Upper lobe of left lung (tissue), 6 donors: ENCODE measurements around the gene FAM217A. TPM values are rescaled to one million over a fixed set of nuclear protein-coding genes. Genes with fewer than 3 reads are reported as not detected.

Experiments
- ATAC-seq, 2 donors: fragments of 200-7000 bp; cut with Tn5 transposase; one replicate each; pipeline ENCODE4 v1.9.1; 2022; ENCODE audit warnings: mild to moderate bottlenecking in 2 of 2, moderate library complexity in 2 of 2; ENCODE audit not compliant: low FRiP score in 2 of 2
- DNase-seq, 2 donors: peaks; one replicate each; pipeline ENCODE4 v3.0.0-alpha.2; 2019 to 2020
- H3K27ac ChIP-seq, 4 donors: fragments of 200-600 bp; sonication (generic); one replicate each; pipeline ENCODE4 v1.5.1; 2016 to 2019
- H3K27me3 ChIP-seq, 4 donors: fragments of 200-600 bp; sonication (generic); one replicate each; pipeline ENCODE4 v1.5.1; 2017 to 2019
- H3K36me3 ChIP-seq, 4 donors: fragments of 200-600 bp; sonication (generic); one replicate each; pipeline ENCODE4 v1.5.1; 2016 to 2019
- H3K4me1 ChIP-seq, 4 donors: fragments of 200-600 bp; sonication (generic); one replicate each; pipeline ENCODE4 v1.5.1; 2018 to 2019
- H3K4me3 ChIP-seq, 4 donors: fragments of 200-600 bp; sonication (generic); one replicate each; pipeline ENCODE4 v1.5.1; 2017 to 2019; ENCODE audit warnings: mild to moderate bottlenecking in 2 of 4, moderate library complexity in 1 of 4
- H3K9me3 ChIP-seq, 4 donors: fragments of 200-600 bp; sonication (generic); one replicate each; pipeline ENCODE4 v1.5.1; 2018 to 2019
- CTCF ChIP-seq, 6 experiments: fragments of 450-650 bp in 4 of 6; fragments of 200-600 bp in 2 of 6; sonication (generic) in 2 of 6; IDR thresholded peaks; one replicate each; pipeline ENCODE4 v1.5.1; 2016 to 2019; ENCODE audit warnings: antibody characterized with exemption in 6 of 6
- EP300 ChIP-seq, 4 donors: sonication (generic); formaldehyde crosslinking; IDR thresholded peaks; one replicate each; pipeline ENCODE4 v1.5.1; 2017; ENCODE audit warnings: antibody characterized with exemption in 4 of 4, control low read depth in 2 of 4
- POLR2A ChIP-seq, 4 donors: fragments of 450-650 bp; IDR thresholded peaks; one replicate each; pipeline ENCODE4 v1.5.1; 2016 to 2017; ENCODE audit warnings: antibody characterized with exemption in 4 of 4, mild to moderate bottlenecking in 2 of 4
- POLR2AphosphoS5 ChIP-seq, 2 donors: sonication (generic); formaldehyde crosslinking; IDR thresholded peaks; one replicate each; pipeline ENCODE4 v1.5.1; 2017; ENCODE audit warnings: antibody characterized with exemption in 2 of 2
- WGBS, 2 donors: methylation state at CpG; one replicate each; pipeline ENCODE4 v1.1.5; 2017 to 2018; 5-methylcytosine and 5-hydroxymethylcytosine counted together
- total RNA-seq, 6 donors: library from RNA; depleted of rRNA in 4 of 6; stranded (reverse); fragments of >200 nt in 4 of 6; gene quantifications; one replicate each; pipeline versions ENCODE4 v1.1.0 to v1.2.1, GENCODE V29; 2016 to 2021
- donor health status: DM: no; HTN: no; CAD: no; lungs with moderate emphysema.
- donor health status: DM: no; HTN: yes; CAD: no; lungs with severe emphysema.

The FAM217A gene
- total RNA-seq, 6 donors from 2014 or later, result not detected

GRCh38 chr6:4059115-4059777, 19.7 kb downstream of the FAM217A start:
- H3K27me3 ChIP-seq, result no peaks in the 10 kb centered on the region
- 75 to 79% methylated on average over 4 of the region's 4 CpGs for WGBS, 2 donors
- TF ChIP-seq POLR2A (IDR thresholded peaks at IDR 0.05) (no peak), EP300 (IDR thresholded peaks at IDR 0.05) (no peak), CTCF (IDR thresholded peaks at IDR 0.05) (no peak), POLR2AphosphoS5 (IDR thresholded peaks at IDR 0.05) (no peak)
- H3K27ac ChIP-seq, result no peak overlapping the region
- H3K9me3 ChIP-seq, result no peaks in the 10 kb centered on the region
- DNase-seq (no peak), ATAC-seq (no peak)
- H3K4me3 ChIP-seq, result no peak overlapping the region
- H3K4me1 ChIP-seq, result no peaks in the 10 kb centered on the region
- H3K36me3 ChIP-seq, result peaks cover 32 to 97% (median 68%) of the 10 kb centered on the region in 4 donors

DNA sequence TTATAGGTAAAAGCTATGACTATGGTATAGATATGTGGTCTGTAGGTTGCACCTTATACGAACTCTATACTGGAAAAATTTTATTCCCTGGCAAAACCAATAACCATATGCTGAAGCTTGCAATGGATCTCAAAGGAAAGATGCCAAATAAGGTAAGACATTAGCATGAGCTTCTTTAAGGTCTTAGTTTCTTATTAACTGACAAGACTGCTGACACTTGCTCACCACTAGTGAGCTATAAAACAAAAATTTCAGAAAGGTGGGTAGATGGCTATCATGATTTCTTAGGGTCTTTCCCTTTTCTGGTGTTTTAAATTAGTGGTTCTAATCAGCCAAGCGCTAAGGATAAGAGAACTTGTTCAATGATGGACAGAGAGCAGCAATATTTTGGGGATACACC, 21.9 kb downstream of the FAM217A start:
- no peaks in the 10 kb centered on the region for H3K4me1 ChIP-seq
- TF ChIP-seq POLR2A (IDR thresholded peaks at IDR 0.05), result no peak
- TF ChIP-seq EP300 (IDR thresholded peaks at IDR 0.05), result no peak
- no peak for TF ChIP-seq POLR2AphosphoS5 (IDR thresholded peaks at IDR 0.05)
- TF ChIP-seq CTCF (IDR thresholded peaks at IDR 0.05), result no peak
- no peaks in the 10 kb centered on the region for H3K9me3 ChIP-seq
- H3K27me3 ChIP-seq, result no peaks in the 10 kb centered on the region
- no peak overlapping the region for H3K27ac ChIP-seq
- WGBS, 2 donors, result 98 to 99% methylated on average over 2 of the region's 2 CpGs
- H3K4me3 ChIP-seq, result no peak overlapping the region
- ATAC-seq, result no peak
- H3K36me3 ChIP-seq, result peaks cover 29 to 97% (median 70%) of the 10 kb centered on the region in 4 donors
- no peak for DNase-seq

DNA sequence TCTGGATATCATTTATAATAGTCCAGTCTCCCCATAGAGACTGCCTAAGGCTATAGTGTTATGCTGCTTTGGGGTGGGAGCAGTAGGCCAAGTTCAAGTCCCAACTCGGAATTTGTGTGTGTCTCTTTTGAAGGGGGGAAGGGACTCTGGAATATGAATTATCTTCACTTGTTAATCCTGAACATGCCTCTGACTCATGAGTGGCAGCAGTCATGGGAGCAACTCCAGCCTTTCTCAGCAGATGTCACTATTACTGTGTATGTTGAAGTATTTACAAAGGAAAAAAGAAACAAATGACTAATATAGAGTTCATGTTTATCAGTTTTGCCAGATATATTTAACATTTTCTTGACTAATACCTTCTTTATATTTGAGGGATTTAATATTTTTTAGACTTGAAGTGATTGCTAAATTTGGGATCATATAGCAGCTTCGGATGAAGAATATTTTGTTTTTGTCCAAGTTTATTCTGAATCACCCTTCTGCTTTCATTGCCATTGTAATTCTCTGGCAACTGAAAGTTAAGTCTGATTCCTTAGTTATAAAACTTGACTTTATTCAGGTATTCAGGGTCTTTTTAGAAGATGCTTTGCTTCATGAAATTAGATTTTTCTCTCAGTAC, 23.4 kb downstream of the FAM217A start:
- Histone ChIP-seq H3K27ac (no peak overlapping the region), H3K9me3 (no peaks in the 10 kb centered on the region), H3K4me1 (no peaks in the 10 kb centered on the region), H3K36me3 (peaks cover 32 to 97% (median 70%) of the 10 kb centered on the region in 4 donors), H3K27me3 (no peaks in the 10 kb centered on the region), H3K4me3 (no peak overlapping the region)
- peak in 3 of 6 experiments; percentile 13 to 21 (median 18) for TF ChIP-seq CTCF (IDR thresholded peaks at IDR 0.05)
- TF ChIP-seq EP300 (IDR thresholded peaks at IDR 0.05), result no peak
- peak in 1 of 2 donors; percentile 43 for ATAC-seq
- 70 to 73% methylated on average over 2 of the region's 2 CpGs for WGBS, 2 donors
- no peak for DNase-seq

GRCh38 chr6:4049246-4049645, 29.7 kb downstream of the FAM217A start:
- no peaks in the 10 kb centered on the region for H3K27me3 ChIP-seq
- no peak for DNase-seq
- H3K36me3 ChIP-seq, result peaks cover 29 to 95% (median 57%) of the 10 kb centered on the region in 4 donors
- no peaks in the 10 kb centered on the region for H3K9me3 ChIP-seq
- H3K27ac ChIP-seq, result no peak overlapping the region
- WGBS, 2 donors, result 90 to 92% methylated on average over 6 of the region's 6 CpGs
- no peak for ATAC-seq
- H3K4me3 ChIP-seq, result no peak overlapping the region
- no peaks in the 10 kb centered on the region for H3K4me1 ChIP-seq
- TF ChIP-seq EP300 (IDR thresholded peaks at IDR 0.05), result no peak
- TF ChIP-seq POLR2A (IDR thresholded peaks at IDR 0.05), result no peak
- no peak for TF ChIP-seq CTCF (IDR thresholded peaks at IDR 0.05)
- no peak for TF ChIP-seq POLR2AphosphoS5 (IDR thresholded peaks at IDR 0.05)

DNA sequence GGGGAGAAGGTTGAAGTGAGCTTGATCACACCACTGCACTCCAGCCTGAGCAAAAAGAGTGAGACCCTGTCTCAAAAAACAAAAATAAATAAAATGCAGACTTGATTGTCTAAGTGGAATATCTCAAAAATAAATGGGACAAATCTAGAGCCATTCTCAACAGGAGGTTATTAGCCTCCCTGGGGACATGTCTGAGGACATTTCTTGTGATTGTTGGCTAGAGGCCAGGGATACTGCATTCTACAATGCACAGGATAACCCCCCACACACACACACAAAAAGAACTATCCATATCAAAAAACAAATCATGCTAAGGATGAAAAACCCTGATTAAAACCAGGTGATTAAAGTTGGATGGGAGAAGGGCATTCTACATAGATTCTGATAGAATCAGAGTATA, 37.5 kb downstream of the FAM217A start:
- Histone ChIP-seq H3K27me3 (no peaks in the 10 kb centered on the region), H3K36me3 (peaks cover 28 to 93% (median 57%) of the 10 kb centered on the region in 4 donors), H3K4me3 (no peak overlapping the region), H3K4me1 (peaks cover 0 to 18% (median 0%) of the 10 kb centered on the region in 4 donors), H3K9me3 (no peaks in the 10 kb centered on the region), H3K27ac (no peak overlapping the region)
- DNase-seq (no peak), ATAC-seq (no peak)
- no peak for TF ChIP-seq EP300 (IDR thresholded peaks at IDR 0.05)
- TF ChIP-seq CTCF (IDR thresholded peaks at IDR 0.05), result no peak
- TF ChIP-seq POLR2AphosphoS5 (IDR thresholded peaks at IDR 0.05), result no peak
- TF ChIP-seq POLR2A (IDR thresholded peaks at IDR 0.05), result no peak
